Measurements from ENCODE around the gene OMA1.
"Not testable (repeated sequence)": the region's sequence is repeated elsewhere in the genome, so short reads cannot be mapped to it uniquely, and the experiment has no call there.

OMA1 gene

GRCh38 chr1:58568271-58568860 is 21.8 kb upstream of the OMA1 start:
- Histone ChIP-seq H3K27ac (no peak overlapping the region), H3K9ac (no peak overlapping the region), H2AFZ (no peak overlapping the region), H3K79me2 (no peaks in the 10 kb centered on the region), H3K9me3 (ENCODE audit: control insufficient read depth, low read length) (no peaks in the 10 kb centered on the region), H3K4me1 (no peaks in the 10 kb centered on the region), H3K4me3 (ENCODE audit: low read depth, low read length) (no peak overlapping the region), H3K4me2 (ENCODE audit: low read length) (no peak overlapping the region), H3K36me3 (ENCODE audit: control insufficient read depth, insufficient read depth, low read length) (no peaks in the 10 kb centered on the region), H3K27me3 (ENCODE audit: control insufficient read depth, insufficient read depth, low read length) (no peaks in the 10 kb centered on the region)
- TF ChIP-seq, protein P1, sequence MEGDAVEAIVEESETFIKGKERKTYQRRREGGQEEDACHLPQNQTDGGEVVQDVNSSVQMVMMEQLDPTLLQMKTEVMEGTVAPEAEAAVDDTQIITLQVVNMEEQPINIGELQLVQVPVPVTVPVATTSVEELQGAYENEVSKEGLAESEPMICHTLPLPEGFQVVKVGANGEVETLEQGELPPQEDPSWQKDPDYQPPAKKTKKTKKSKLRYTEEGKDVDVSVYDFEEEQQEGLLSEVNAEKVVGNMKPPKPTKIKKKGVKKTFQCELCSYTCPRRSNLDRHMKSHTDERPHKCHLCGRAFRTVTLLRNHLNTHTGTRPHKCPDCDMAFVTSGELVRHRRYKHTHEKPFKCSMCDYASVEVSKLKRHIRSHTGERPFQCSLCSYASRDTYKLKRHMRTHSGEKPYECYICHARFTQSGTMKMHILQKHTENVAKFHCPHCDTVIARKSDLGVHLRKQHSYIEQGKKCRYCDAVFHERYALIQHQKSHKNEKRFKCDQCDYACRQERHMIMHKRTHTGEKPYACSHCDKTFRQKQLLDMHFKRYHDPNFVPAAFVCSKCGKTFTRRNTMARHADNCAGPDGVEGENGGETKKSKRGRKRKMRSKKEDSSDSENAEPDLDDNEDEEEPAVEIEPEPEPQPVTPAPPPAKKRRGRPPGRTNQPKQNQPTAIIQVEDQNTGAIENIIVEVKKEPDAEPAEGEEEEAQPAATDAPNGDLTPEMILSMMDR (IDR thresholded peaks at IDR 0.05) = no peak

DNA sequence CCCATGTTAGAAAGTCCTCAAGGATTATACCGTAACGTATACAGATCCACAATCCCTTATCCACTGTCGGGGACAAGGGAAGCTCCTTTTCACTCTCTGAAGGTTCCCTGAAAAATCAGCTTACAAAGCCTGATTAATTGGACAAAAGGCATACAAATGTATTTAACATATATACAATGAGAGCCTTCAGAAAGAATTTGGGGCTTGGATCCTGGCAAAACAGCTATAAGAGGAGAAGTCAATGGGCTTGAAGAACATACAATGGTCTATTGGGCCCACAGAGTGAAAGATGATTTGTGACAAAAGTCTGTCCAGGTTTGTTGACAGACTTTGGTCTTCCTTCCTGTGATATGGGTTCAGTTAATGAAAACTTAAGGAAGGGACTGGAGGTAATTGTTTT is 19.8 kb upstream of the OMA1 start:
- H3K79me2 ChIP-seq = no peaks in the 10 kb centered on the region
- no peak overlapping the region for H3K9ac ChIP-seq
- H3K36me3 ChIP-seq (ENCODE audit: control insufficient read depth, insufficient read depth, low read length) = no peaks in the 10 kb centered on the region
- H3K4me2 ChIP-seq (ENCODE audit: low read length) = no peak overlapping the region
- TF ChIP-seq, protein P1 (IDR thresholded peaks at IDR 0.05) = no peak
- H3K27me3 ChIP-seq (ENCODE audit: control insufficient read depth, insufficient read depth, low read length) = no peaks in the 10 kb centered on the region
- H3K4me3 ChIP-seq (ENCODE audit: low read depth, low read length) = no peak overlapping the region
- H2AFZ ChIP-seq = no peak overlapping the region
- H3K4me1 ChIP-seq = no peaks in the 10 kb centered on the region
- H3K9me3 ChIP-seq (ENCODE audit: control insufficient read depth, low read length) = no peaks in the 10 kb centered on the region
- no peak overlapping the region for H3K27ac ChIP-seq

DNA sequence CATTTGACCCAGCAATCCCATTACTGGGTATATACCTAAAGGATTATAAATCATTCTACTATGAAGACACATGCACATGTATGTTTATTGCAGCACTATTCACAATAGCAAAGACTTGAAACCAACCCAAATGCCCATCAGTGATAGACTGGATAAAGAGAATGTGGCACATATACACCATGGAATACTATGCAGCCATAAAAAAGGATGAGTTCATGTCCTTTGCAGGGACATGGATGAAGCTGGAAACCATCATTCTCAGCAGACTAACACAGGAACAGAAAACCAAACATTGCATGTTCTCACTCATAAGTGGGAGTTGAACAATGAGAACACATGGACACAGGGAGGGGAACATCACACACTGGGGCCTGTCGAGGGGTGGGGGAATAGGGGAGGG is 17.2 kb upstream of the OMA1 start:
- not testable (repeated sequence) for H3K4me1 ChIP-seq; H3K36me3 ChIP-seq (ENCODE audit: control insufficient read depth, insufficient read depth, low read length); H3K27me3 ChIP-seq (ENCODE audit: control insufficient read depth, insufficient read depth, low read length)

DNA sequence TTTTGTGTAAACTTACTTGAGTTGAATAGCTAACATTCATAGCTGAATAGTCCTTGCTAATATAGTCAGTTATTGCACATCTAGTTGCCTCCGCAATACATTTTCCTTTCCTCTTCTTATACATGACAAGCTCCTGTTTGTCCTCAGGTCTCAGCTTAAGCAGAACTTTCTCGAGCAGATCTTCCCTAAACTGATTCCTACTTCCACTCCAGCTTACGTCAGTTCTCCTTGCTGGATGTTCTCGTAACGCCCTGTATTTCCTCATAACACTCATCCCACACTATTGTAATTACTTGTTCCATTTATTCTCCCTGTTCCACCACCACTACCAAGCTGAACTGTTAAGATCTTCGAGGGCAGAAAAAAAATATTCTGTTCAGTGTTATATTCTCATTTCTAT is 15.1 kb upstream of the OMA1 start:
- Histone ChIP-seq H2AFZ (no peak overlapping the region), H3K4me3 (ENCODE audit: low read depth, low read length) (no peak overlapping the region), H3K9ac (no peak overlapping the region), H3K4me1 (no peaks in the 10 kb centered on the region), H3K4me2 (ENCODE audit: low read length) (no peak overlapping the region), H3K27ac (no peak overlapping the region), H3K36me3 (ENCODE audit: control insufficient read depth, insufficient read depth, low read length) (no peaks in the 10 kb centered on the region), H3K9me3 (ENCODE audit: control insufficient read depth, low read length) (no peaks in the 10 kb centered on the region), H3K79me2 (no peaks in the 10 kb centered on the region), H3K27me3 (ENCODE audit: control insufficient read depth, insufficient read depth, low read length) (no peaks in the 10 kb centered on the region)
- TF ChIP-seq, protein P1 (IDR thresholded peaks at IDR 0.05) = no peak

More for the DNA sequence above, 17.2 kb upstream of the OMA1 start:
- not testable (repeated sequence) for H3K9me3 ChIP-seq (ENCODE audit: control insufficient read depth, low read length); H3K9ac ChIP-seq; H3K79me2 ChIP-seq; H3K4me2 ChIP-seq (ENCODE audit: low read length); H3K4me3 ChIP-seq (ENCODE audit: low read depth, low read length); H3K27ac ChIP-seq; H2AFZ ChIP-seq

DNA sequence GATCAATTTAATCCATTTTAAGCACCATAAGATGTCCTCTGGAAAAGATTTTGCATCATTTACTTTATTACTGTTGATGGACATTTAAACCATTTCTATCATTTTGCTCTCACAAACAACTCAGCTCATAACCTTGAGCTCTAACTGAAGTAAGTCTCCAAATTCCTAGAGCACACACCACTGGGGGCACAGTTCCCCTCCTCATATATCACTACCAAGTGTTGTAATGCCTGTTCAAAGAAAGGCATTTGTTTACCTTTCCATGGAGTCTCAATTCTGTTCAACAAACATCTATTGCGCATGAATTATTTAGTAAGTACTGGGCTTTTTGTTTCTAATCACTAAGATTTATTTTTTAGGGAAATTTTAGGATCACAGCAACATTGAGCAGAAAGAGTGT is 8.9 kb upstream of the OMA1 start:
- Histone ChIP-seq H3K9me3 (ENCODE audit: control insufficient read depth, low read length) (no peaks in the 10 kb centered on the region), H3K27me3 (ENCODE audit: control insufficient read depth, insufficient read depth, low read length) (no peaks in the 10 kb centered on the region), H3K27ac (no peak overlapping the region), H3K79me2 (no peaks in the 10 kb centered on the region), H3K4me2 (ENCODE audit: low read length) (no peak overlapping the region), H2AFZ (no peak overlapping the region), H3K4me1 (no peaks in the 10 kb centered on the region), H3K4me3 (ENCODE audit: low read depth, low read length) (no peak overlapping the region), H3K9ac (no peak overlapping the region), H3K36me3 (ENCODE audit: control insufficient read depth, insufficient read depth, low read length) (no peaks in the 10 kb centered on the region)
- TF ChIP-seq, protein P1 (IDR thresholded peaks at IDR 0.05) = no peak

All from parathyroid adenoma (tissue), 2 donors.